KMS-11 (cell line): ENCODE measurements around the gene MXI1.

Experiments used
- H2AFZ ChIP-seq: fragments of 200-600 bp; sonication (generic); 2 replicates; pipeline ENCODE4 v1.6.1; 2016; ENCODE audit warnings: antibody characterized with exemption, mixed run types, low read depth
- H3K27ac ChIP-seq: fragments of 200-600 bp; sonication (generic); 2 replicates; pipeline ENCODE4 v1.6.1; 2016; ENCODE audit warnings: mild to moderate bottlenecking, mixed run types
- H3K27me3 ChIP-seq: fragments of 200-600 bp; sonication (generic); 2 replicates; pipeline ENCODE4 v1.6.1; 2017; ENCODE audit warnings: mild to moderate bottlenecking, low read depth, mixed run types, moderate library complexity; ENCODE audit not compliant: insufficient read depth
- H3K36me3 ChIP-seq: fragments of 200-600 bp; sonication (generic); 2 replicates; pipeline ENCODE4 v1.6.1; 2017; ENCODE audit warnings: mild to moderate bottlenecking, mixed run types; ENCODE audit not compliant: insufficient read depth
- H3K4me1 ChIP-seq: fragments of 200-600 bp; sonication (generic); 2 replicates; pipeline ENCODE4 v1.6.1; 2016; ENCODE audit warnings: mild to moderate bottlenecking, low read depth, mixed run types; ENCODE audit not compliant: poor library complexity, severe bottlenecking
- H3K4me2 ChIP-seq: fragments of 200-600 bp; sonication (generic); 2 replicates; pipeline ENCODE4 v1.7.0; 2016; ENCODE audit warnings: mild to moderate bottlenecking, mixed run types
- H3K4me3 ChIP-seq: fragments of 200-600 bp; sonication (generic); IDR thresholded peaks from 2 replicates; pipeline ENCODE4 v1.6.1; 2017; ENCODE audit warnings: low read depth, low read length, mixed read lengths; ENCODE audit not compliant: insufficient read depth
- H3K79me2 ChIP-seq: fragments of 200-600 bp; sonication (generic); 2 replicates; pipeline ENCODE4 v1.6.1; 2016; ENCODE audit warnings: low read depth, mixed run types; ENCODE audit not compliant: insufficient read depth
- H3K9ac ChIP-seq: fragments of 200-600 bp; sonication (generic); 2 replicates; pipeline ENCODE4 v1.6.1; 2016; ENCODE audit warnings: mild to moderate bottlenecking, mixed run types
- H4K20me1 ChIP-seq: fragments of 200-600 bp; sonication (generic); 2 replicates; pipeline ENCODE4 v1.6.1; 2016; ENCODE audit warnings: mild to moderate bottlenecking, mixed run types; ENCODE audit not compliant: insufficient read depth
- TF ChIP-seq, protein P1 (sequence below): fragments of 200-600 bp; sonication (generic); conservative IDR thresholded peaks from 2 replicates; pipeline ENCODE4 v1.6.1; 2017; ENCODE audit warnings: low read depth, mild to moderate bottlenecking, antibody characterized with exemption, low read length, moderate library complexity, mixed read lengths

MXI1 gene

DNA sequence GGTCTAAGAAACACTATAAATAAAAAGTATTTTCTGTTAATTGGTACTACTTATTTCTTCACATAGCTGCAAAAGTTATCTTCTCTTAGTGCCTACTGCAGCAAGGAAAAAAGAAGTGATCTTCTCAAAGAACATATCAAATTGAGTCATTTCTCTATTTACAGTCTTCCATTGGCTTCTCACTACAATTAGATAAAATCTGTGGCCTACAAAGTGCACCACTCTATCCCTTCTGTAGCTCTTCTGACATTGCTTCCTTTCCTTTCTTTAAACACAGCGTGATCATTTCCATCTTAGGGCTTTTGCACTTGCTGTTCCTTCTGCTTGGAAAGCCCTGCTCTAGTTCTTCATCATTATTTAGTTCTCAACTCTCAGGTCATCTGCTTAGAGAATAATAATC is 44.7 kb downstream of the MXI1 start:
- Histone ChIP-seq H3K4me3 (no peak overlapping the region), H3K27ac (no peak overlapping the region), H2AFZ (no peak overlapping the region), H3K36me3 (no peaks in the 10 kb centered on the region), H3K27me3 (no peaks in the 10 kb centered on the region), H3K4me1 (peaks cover 42% of the 10 kb centered on the region), H3K79me2 (0 out of 2 replicates have a peak, but pooled peaks cover 4% of the 10 kb centered on the region), H3K9ac (no peak overlapping the region), H3K4me2 (no peak overlapping the region), H4K20me1 (no peaks in the 10 kb centered on the region)
- TF ChIP-seq, protein P1, sequence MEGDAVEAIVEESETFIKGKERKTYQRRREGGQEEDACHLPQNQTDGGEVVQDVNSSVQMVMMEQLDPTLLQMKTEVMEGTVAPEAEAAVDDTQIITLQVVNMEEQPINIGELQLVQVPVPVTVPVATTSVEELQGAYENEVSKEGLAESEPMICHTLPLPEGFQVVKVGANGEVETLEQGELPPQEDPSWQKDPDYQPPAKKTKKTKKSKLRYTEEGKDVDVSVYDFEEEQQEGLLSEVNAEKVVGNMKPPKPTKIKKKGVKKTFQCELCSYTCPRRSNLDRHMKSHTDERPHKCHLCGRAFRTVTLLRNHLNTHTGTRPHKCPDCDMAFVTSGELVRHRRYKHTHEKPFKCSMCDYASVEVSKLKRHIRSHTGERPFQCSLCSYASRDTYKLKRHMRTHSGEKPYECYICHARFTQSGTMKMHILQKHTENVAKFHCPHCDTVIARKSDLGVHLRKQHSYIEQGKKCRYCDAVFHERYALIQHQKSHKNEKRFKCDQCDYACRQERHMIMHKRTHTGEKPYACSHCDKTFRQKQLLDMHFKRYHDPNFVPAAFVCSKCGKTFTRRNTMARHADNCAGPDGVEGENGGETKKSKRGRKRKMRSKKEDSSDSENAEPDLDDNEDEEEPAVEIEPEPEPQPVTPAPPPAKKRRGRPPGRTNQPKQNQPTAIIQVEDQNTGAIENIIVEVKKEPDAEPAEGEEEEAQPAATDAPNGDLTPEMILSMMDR, result no peak

GRCh38 chr10:110254467-110254866 is 47.1 kb downstream of the MXI1 start:
- Histone ChIP-seq H2AFZ (no peak overlapping the region), H3K9ac (no peak overlapping the region)

GRCh38 chr10:110258542-110258941 is 51.1 kb downstream of the MXI1 start:
- peaks cover 13% of the 10 kb centered on the region for H3K4me1 ChIP-seq
- H3K4me2 ChIP-seq, result no peak overlapping the region
- H3K36me3 ChIP-seq, result no peaks in the 10 kb centered on the region
- no peak overlapping the region for H3K27ac ChIP-seq
- H3K79me2 ChIP-seq, result 0 out of 2 replicates have a peak, but pooled peaks cover 4% of the 10 kb centered on the region
- H3K27me3 ChIP-seq, result no peaks in the 10 kb centered on the region
- H3K4me3 ChIP-seq, result no peak overlapping the region
- H3K9ac ChIP-seq, result no peak overlapping the region
- H4K20me1 ChIP-seq, result no peaks in the 10 kb centered on the region
- H2AFZ ChIP-seq, result no peak overlapping the region
- TF ChIP-seq, protein P1, result no peak

More at GRCh38 chr10:110254467-110254866, 47.1 kb downstream of the MXI1 start:
- H3K79me2 ChIP-seq, result 0 out of 2 replicates have a peak, but pooled peaks cover 4% of the 10 kb centered on the region
- TF ChIP-seq, protein P1, result no peak
- no peaks in the 10 kb centered on the region for H3K27me3 ChIP-seq
- H3K36me3 ChIP-seq, result no peaks in the 10 kb centered on the region
- H3K4me3 ChIP-seq, result no peak overlapping the region
- peaks cover 29% of the 10 kb centered on the region for H3K4me1 ChIP-seq
- H4K20me1 ChIP-seq, result no peaks in the 10 kb centered on the region
- H3K27ac ChIP-seq, result no peak overlapping the region
- no peak overlapping the region for H3K4me2 ChIP-seq

DNA sequence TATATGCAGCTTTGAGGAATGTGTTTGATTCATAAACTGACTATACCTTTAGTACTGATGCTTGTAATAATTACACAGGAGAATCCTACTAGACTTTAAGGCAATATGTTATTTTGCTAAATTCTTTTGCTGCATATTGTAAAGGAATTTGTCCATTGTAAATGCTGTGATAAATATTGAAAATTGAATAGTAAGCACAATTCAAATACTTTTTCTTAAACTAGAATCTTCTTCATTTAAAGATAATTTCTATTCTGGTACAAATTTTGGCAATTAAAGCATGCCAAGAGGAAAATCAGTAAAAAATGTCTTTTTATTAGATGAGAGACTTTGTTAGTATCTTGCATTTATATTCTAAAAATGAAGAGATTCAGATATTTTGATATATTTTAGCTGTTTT is 51.9 kb downstream of the MXI1 start:
- Histone ChIP-seq H4K20me1 (no peaks in the 10 kb centered on the region), H3K4me2 (no peak overlapping the region), H3K9ac (no peak overlapping the region), H3K27me3 (no peaks in the 10 kb centered on the region), H3K4me3 (no peak overlapping the region), H3K79me2 (0 out of 2 replicates have a peak, but pooled peaks cover 4% of the 10 kb centered on the region), H3K4me1 (peaks cover 5% of the 10 kb centered on the region), H3K36me3 (no peaks in the 10 kb centered on the region), H3K27ac (no peak overlapping the region), H2AFZ (no peak overlapping the region)
- TF ChIP-seq, protein P1, result no peak
